GM21528 (cell line): ENCODE data around the gene CARD11.

Source experiments
- ATAC-seq: cut with Tn5 transposase; IDR thresholded peaks from one replicate; pipeline ENCODE4 v1.9.1; 2021; ENCODE audit warnings: mild to moderate bottlenecking, moderate library complexity; ENCODE audit not compliant: unreplicated experiment, low FRiP score

CARD11 gene

GRCh38 chr7:2886391-2886790 lies 157.3 kb downstream of the CARD11 start:
- no peak for ATAC-seq

GRCh38 chr7:2884161-2884560 lies 159.5 kb downstream of the CARD11 start:
- no peak for ATAC-seq

DNA sequence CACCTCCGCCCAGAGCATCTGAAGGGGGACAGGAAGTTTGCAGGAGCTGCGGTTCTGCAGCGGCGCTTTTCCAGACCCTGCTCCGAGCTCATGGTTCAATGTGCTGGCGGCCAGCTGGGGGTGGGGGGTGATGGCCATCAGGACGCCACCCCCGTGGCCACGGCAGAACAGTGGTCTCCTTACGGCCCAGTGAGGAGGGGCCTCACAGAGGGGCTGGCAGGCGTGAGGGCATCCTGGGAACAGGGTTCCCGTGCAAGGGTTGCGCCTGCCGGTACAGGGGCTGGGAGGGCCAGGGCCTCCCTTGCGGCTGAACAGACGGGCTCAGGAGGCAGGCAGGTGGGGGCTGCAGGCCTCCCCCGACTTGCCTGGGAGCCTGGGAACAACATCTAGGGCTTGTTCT lies 160.6 kb downstream of the CARD11 start:
- ATAC-seq: no peak

DNA sequence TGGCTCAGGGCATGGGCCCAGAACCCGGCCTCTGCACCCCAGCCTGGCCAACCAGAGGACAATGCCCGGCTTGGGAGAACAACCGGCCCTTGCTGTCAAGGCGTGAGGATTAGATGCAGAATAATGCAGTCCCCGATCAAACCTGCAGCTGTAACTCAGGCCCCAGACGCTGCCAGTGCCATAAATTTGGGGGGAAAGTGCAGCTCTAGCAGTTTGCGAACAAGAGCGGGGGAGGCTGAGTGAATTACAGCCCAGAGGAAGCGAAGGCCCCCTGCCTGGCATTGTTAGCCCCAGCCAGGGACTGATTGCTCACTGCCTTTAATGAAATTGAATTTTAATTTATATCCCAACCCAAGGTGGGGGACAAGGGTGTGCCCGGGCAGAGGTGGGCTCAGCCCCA lies 161.6 kb downstream of the CARD11 start:
- no peak for ATAC-seq

DNA sequence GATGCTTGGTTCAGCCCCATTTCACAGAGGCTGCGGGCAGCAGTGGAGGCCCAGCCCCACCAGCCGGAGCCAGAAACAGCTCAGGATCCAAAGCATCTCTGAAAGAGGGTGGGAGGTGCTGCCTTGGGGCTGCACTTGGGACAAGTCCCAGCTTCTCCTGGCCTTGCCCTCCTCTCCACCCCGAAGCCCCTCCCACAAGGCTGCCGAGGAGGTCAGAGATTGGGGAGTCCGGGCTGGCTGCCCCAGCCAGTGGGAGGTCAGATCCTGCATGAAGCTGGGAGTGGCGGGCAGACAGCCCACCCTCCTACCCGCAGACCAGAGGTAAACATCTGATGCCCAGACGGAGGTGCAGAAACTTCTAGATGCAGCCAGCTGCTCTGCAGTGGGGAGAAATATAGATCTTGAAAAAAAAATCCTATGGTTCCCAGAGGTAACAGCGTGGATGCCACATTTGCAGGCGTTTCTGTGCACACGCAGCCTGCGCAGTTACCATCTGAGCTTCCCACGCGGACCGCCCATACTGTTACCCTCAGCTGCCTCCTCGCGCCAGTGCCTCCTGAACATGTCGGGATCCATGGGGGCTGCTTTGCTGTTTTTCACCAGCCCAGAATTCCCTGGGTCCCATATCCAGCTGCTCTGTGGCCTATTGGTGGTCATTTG lies 162.7 kb downstream of the CARD11 start:
- no peak for ATAC-seq

DNA sequence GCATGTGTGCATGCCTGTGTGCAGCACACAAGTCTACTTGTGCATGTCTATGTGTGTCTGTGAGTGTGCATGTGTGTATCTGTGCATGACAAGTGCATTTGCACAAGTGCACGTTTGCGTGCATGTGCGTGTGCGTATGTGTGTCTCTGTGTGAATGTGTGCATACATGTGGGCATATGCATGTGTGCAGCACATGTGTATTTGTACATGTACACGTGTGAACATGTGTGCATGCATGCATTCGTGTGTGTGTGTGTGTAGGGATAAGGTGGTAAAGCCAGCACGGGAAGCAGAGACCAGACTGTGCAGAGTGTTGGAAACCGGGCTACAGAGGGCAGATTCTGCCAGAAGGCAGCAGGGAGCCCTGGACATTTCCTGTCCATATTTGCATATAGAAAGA lies 163.6 kb downstream of the CARD11 start:
- ATAC-seq: no peak

DNA sequence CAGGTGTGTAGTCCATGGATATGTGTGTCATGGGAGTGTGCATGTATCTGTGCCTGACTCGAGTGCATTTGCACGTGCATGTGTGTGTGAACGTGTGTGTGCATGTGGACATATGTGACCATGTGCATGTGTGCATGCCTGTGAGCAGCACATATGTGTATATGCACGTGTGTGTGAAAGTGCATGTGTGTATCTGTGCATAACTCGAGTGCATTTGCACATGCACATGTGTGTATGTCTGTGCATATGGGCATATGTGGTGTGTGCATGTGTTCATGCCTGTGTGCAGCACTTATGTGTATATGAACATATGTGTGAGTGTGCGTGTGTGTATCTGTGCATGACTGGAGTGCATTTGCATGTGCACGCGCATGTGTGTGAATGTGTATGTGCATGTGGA lies 164.3 kb downstream of the CARD11 start:
- ATAC-seq: no peak

- ATAC-seq: no peak
These were observed 165.4 kb downstream of the CARD11 start for GRCh38 chr7:2878306-2878705.

DNA sequence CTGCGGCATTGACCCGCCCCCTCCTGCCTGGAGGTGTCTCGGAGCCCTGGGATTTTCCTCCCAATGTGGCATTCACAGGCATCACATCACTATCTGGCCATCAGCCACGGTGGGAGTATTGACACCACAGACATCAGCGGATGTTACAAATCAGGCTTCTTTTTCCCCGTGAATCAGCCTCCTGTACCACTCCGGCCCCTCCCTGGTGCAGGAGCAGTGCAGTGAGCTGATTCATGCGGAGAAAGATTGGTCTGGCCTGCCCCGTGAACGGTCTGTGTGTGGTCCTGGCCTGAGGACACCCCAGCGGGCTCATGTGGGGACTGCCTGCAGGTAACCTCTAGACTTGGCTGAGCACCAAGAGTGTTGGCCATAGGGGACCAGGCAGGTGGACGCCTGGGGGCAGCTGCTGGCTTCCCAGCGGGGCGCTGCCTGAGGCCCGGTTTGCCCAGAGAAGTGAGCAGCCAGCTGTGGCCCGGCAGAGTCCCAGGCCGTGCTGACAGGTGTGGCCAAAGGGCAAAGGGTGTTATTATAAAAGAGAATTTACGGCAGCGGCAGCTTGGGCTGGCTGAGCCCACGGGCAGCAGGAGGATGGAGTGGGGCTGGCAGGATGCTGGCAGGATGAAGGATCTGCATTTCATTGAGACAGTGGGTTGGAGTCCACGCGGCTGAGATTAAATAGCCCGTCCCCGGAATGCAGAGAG lies 167.5 kb downstream of the CARD11 start:
- ATAC-seq: no peak

GRCh38 chr7:2873686-2874551 lies 169.7 kb downstream of the CARD11 start:
- ATAC-seq: no peak

DNA sequence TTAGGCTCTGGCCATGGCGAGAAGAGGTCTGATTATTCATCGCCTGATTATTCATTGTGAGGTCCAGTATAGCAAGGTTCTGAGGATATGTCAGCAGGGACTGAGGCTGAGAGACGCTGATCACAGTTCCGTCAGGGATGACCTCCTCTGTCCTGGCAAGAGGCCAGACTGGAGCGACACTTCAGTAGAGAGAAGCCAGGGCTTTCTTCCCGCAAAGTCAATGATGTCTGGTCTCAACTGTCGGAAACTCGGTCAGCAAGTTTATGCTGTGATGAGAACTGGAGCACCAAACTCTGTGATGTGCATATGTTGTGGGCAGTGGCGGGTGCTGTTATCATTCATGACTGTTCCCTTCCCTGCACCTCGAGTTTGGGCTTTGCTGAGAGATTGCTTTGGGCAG lies 170.5 kb downstream of the CARD11 start:
- no peak for ATAC-seq

- ATAC-seq: no peak
These were observed 171.3 kb downstream of the CARD11 start for GRCh38 chr7:2872296-2872874.

DNA sequence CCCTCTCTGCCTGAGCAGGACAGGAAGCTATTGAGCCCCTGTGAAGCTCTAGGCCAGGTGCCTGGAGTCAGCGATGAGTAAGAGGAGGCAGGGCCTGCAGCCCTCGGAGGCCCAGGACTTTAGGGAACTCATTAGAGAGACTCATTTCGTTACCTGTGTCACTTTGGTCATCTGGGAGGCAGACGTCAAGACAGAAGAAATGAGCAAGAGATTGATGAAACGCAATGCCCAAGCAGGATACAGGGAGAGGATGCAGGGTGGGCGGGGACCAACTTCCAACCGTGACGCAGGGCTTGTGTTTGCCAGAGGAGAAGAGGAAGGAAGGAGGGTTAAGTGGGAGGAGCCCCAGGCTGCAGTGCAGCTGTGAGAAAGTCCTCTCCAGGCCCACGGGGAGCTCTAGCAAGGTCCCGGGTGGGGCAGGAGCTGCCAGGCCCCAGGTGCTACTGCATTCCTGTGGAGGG lies 173.2 kb downstream of the CARD11 start:
- ATAC-seq: no peak

GRCh38 chr7:2869981-2870380 lies 173.7 kb downstream of the CARD11 start:
- ATAC-seq: no peak

- no peak for ATAC-seq
These were observed 177.1 kb downstream of the CARD11 start for GRCh38 chr7:2866601-2867000.

- peak; percentile 40 for ATAC-seq
These were observed 178.5 kb downstream of the CARD11 start for GRCh38 chr7:2864999-2865670.

GRCh38 chr7:2864204-2864985 lies 179.3 kb downstream of the CARD11 start:
- no peak for ATAC-seq

GRCh38 chr7:2863461-2864066 lies 180.1 kb downstream of the CARD11 start:
- ATAC-seq: peak; percentile 94

- ATAC-seq: no peak
These were observed 180.8 kb downstream of the CARD11 start for GRCh38 chr7:2862831-2863361.
